Activated CD8-positive, alpha-beta memory T cell treated with anti-CD3 and anti-CD28 coated beads, Interleukin-2, amount 50 U/mL, for 1 hour (primary cell): ENCODE results near the gene PAFAH2.
"Not testable (repeated sequence)": the region's sequence is repeated elsewhere in the genome, so short reads cannot be mapped to it uniquely, and the experiment has no call there.

Experiments used
- DNase-seq: peaks from one replicate; pipeline ENCODE4 v3.0.0-alpha.2; 2020; ENCODE audit errors: extremely low read depth

The PAFAH2 gene

GRCh38 chr1:25932811-25933400 lies 65.0 kb downstream of the PAFAH2 start:
- DNase-seq = not testable (repeated sequence)

- no peak for DNase-seq
These were observed 65.5 kb downstream of the PAFAH2 start for GRCh38 chr1:25932321-25932720.

GRCh38 chr1:25929016-25929415 lies 68.8 kb downstream of the PAFAH2 start:
- DNase-seq = no peak

GRCh38 chr1:25927521-25928265 lies 70.2 kb downstream of the PAFAH2 start:
- DNase-seq = no peak

GRCh38 chr1:25926731-25927496 lies 70.9 kb downstream of the PAFAH2 start:
- no peak for DNase-seq

GRCh38 chr1:25924454-25924853 lies 73.4 kb downstream of the PAFAH2 start:
- no peak for DNase-seq

GRCh38 chr1:25922971-25923552 lies 74.8 kb downstream of the PAFAH2 start:
- no peak for DNase-seq

GRCh38 chr1:25922056-25922970 lies 75.5 kb downstream of the PAFAH2 start:
- no peak for DNase-seq

- no peak for DNase-seq
These were observed 79.2 kb downstream of the PAFAH2 start for GRCh38 chr1:25918615-25919014.

GRCh38 chr1:25917996-25918395 lies 79.9 kb downstream of the PAFAH2 start:
- DNase-seq = no peak

GRCh38 chr1:25916460-25916859 lies 81.4 kb downstream of the PAFAH2 start:
- no peak for DNase-seq

GRCh38 chr1:25914074-25914995 lies 83.5 kb downstream of the PAFAH2 start:
- no peak for DNase-seq

- no peak for DNase-seq
These were observed 84.7 kb downstream of the PAFAH2 start for GRCh38 chr1:25913206-25913605.

- DNase-seq = no peak
These were observed 85.6 kb downstream of the PAFAH2 start for GRCh38 chr1:25912076-25912831.

GRCh38 chr1:25911162-25911561 lies 86.7 kb downstream of the PAFAH2 start:
- no peak for DNase-seq
